ENCODE results near the gene ARHGAP8. TPM values are rescaled to one million over a fixed set of nuclear protein-coding genes. Genes with fewer than 3 reads are reported as not detected.
"Not testable (repeated sequence)": the region's sequence is repeated elsewhere in the genome, so short reads cannot be mapped to it uniquely, and the experiment has no call there.

ARHGAP8 gene
- total RNA-seq, 1 donor from 2014 or later, result not detected

DNA sequence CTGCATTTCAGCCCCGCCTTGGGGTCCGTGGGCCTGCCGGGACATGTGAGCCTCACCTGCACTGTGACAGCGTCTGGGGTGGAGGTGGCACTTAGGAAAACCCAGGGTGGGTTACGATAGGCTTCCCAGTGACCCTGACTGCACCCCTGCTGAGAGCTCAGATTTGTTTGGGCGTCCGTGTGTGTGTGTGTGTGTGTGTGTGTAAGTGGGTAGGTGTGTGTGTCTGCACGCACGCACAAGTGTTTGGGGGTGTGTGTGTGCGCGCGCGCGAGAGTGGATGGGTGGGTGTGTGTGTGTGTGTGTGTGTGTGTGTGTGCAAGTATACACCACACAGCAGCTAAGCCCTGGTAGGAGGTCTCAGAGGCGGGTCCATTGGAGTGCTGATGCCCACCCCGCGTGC is 12.1 kb upstream of the ARHGAP8 start:
- no peak for DNase-seq

DNA sequence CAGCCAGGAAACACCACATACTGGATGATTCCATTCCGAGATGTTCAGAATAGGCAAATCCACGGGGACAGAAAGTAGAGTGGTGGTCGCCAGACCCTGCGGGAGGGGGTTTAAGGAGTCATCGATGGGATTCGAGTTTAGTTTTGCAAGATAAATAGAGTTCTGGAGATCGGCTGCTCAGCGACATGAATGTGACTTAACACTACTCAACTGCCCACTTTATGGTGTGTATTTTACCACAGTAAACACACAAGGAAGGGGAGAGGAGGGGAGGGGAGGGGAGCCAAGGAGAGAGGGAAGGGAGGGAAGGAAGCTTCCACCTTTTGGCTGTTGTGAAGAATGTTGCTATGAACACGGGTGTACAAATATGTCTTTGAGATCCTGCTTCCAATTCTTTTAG is 10.4 kb upstream of the ARHGAP8 start:
- DNase-seq, result no peak

DNA sequence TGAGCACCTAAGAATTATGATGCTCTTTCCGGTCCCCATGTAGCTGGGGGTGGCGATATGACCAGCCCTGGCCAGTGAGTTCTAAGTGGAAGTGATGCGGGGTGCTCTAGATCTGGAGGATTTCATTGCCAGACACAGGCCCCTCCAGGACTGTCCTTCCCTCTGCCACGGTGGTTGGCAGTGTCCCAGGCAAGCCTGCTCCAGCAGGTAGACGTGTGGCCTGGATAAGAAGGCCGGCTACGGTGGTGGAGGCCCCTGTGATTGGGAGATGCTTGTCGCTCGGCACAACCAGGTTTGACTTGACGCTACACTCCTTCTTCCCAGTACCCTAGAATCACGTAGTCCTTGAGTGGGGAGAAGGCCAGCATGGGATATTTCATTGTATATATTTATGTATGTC is 9.1 kb upstream of the ARHGAP8 start:
- DNase-seq, result no peak

DNA sequence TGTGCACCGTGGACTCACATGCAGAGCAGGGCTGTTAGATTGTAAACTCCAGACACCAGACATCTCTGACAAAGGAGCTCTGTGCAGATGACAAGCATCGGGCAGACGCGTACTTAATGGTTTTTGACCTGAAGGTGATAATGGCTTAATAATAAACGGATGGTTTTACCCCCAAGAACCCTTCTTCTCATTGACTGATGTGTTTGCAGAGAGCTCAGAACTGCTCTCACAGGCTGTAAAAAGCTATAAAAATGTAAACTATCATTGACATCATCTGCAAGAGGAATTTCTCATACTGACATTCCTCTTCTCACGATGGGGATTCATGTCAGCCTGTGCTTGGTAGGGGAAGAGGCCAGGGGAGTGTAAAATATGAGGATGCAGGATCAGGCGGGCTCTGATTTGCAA is 8.6 kb upstream of the ARHGAP8 start:
- DNase-seq, result no peak

DNA sequence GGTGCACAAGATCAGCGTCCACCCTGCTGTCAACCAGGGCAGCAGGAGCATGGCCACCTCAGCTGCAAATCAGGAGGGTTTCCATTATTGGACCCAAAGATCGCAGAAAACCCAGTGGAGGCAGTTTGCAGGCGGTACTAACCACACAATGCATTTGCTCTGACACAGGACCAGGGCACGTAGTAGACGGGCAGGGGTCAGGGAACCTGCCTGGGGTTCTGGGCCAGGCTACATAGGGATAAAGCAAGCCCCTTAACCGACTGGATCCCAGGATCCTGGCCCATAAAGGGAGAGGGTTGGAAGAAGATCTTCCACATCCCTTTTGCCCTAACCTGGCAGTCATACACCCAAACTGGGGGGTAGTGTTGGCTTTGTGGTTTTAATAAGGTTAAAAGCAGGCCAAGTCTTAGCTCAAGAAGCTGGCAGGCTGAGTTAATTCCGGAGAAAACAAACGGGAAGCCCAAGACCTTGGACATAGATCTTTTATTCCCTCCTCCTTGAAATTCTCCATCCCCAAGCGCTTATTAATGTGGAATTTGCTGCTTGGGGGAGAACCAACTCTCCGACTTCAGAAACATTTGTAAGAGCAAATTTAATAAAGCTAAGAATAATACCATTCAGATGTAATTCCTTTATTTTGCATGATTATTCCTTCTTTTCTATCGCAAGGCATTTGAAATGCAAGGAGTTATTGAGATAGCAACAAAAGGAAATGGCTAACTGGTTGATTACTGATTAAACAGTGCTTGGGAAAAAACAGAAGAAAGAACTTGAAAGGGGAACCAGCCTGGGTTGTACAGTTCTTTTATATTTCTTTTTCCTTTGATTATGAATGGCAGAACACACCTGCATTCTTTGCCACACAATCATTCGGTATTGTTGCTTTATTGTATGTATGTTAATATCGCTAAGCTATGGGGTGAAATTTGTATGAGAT is 6.3 kb upstream of the ARHGAP8 start:
- no peak for DNase-seq

DNA sequence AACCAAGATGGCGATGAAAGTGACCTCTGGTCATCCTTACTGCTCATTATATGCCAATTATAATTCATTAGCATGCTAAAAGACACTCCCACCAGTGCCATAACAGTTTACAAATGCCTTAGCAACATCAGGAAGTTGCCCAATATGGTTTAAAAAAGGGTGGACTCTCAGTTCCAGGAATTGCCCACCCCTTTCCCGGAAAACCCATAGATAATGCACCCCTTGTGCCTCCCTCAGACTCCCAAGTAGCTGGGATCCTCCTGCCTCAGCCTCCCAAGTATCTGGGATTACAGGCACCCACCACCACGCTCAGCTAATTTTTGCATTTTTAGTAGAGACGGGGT is 4.6 kb upstream of the ARHGAP8 start:
- not testable (repeated sequence) for DNase-seq

DNA sequence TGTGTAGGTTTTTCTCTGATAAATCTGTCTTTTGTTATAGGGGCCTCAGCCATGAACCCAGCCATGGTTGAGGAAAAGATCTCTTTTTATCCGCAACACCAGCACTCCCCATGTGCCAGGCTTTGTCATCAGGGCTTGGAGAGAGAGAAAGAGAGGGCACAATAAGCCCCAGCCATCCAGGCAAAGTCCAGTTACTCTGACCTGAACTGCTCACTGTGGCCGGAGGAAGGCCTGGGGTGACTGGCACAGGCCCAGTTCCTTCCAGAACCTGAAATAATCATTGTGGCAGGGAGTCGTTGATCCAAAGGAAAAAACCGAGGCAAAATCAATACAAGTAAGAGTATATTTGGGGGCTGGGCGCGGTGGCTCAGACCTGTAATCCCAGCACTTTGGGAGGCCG is 3.9 kb upstream of the ARHGAP8 start:
- no peak for DNase-seq

DNA sequence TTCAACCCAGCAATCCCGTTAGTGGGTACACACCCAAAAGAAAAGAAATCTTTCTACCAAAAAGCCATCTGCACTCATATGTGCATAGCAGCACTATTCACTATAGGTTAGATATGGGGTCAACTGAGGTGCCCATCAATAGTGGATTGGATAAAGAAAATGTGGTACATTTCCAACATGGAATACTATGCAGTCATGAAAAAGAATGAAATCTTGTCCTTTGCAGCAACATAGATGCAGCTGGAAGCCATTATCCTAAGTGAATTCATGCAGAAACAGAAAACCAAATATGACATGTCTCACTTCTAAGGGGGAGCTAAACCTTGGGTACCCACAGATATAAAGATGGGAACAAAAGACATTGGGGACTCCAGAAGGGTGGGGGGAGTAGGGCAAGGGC is 1.9 kb upstream of the ARHGAP8 start:
- no peak for DNase-seq

DNA sequence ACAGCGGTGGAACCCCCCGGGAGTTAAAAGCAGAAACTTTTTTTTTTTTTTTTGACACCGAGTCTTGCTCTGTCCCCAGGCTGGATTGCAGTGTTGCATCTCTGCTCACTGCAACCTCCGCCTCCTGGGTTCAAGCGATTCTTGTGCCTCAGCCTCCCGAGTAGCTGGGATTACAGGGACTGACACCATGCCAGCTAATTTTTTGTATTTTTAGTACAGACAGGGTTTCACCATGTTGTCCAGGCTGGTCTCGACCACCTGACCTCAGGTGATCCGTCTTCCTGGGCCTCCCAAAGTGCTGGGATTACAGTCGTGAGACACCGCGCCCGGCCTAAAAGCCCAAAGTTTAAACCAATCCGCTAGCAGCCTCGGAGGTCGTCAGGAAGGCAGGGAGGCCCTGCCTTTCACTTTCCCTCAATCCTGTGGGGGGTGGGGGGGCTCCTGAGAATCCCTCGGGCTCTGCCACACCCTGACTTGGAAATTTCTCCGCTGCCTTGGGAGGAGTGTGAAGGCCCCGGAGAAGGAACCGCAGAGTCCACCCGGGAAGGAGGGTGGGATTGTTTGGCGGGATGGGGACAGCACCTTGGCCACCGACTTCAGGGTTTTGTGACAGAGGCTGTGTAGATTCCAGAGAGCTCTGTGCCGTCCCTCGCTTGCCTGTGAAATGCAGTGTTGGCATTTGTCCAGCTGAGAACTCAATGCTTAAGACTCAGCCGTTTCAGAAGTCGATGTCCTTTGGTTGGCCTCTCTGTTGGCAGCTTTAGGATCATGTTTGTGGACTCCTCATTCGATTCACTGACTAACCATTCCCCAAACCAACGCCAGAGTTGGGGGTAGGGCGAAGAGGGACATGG is 1.0 kb downstream of the ARHGAP8 start:
- peak; percentile 20 for DNase-seq

DNA sequence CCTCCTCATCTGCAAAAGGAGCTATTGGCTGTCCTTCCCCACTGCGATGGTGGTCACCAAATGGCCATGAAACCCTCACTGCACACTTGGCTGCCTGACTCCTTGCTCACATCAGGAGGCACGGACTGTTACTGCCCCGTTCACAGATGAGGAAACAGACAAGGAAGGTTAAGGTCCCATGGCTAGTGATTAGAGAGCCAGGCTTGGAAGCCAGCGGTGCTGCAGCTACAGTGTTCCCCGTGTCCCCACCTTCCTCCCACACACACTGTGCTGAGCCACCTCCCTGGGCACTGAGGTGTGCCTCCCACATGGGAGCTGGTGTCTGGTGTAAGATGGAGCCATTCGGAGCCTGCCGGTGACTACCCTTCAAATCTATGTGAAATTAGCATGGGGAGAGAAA is 2.6 kb downstream of the ARHGAP8 start:
- DNase-seq, result no peak

DNA sequence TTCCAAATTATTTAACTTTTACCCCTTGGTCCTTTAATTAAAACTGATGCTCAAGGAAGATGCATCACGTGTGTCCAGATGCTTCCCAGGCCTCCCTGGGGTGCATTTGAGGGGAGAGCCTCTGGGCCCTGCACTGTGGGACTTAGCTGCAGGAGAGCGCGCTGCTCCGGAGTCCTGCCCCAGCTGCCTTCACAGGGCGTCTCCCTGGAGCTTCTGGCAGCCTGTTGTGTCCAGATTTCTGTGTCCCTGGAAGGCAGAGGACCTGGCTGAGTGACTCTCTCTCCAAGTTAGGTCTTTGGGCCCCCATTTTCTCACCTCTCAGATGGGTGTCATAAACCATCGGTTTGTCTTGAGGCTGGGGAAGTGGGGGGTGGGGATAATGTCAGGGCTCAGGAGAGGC is 3.0 kb downstream of the ARHGAP8 start:
- no peak for DNase-seq

DNA sequence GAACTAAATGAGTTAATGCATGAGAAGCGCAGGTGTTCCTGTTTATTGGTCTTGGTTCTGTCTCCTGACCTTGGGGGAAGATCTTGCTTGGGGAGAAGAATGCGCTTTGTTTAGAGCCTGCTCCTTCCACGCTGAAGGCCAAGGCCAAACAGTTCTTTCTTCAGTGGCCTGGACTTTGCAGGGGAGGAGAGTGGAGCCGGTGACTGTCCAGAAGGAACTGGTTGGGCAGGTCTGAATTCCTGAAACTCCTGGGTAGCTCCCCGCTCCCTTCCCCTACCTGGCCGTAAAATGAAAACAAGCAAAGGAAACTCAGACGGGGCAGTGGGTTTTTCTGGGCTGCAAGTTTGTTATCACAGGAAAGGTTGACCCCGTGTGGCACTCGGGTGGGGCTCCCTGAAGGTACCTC is 3.6 kb downstream of the ARHGAP8 start:
- DNase-seq, result no peak

DNA sequence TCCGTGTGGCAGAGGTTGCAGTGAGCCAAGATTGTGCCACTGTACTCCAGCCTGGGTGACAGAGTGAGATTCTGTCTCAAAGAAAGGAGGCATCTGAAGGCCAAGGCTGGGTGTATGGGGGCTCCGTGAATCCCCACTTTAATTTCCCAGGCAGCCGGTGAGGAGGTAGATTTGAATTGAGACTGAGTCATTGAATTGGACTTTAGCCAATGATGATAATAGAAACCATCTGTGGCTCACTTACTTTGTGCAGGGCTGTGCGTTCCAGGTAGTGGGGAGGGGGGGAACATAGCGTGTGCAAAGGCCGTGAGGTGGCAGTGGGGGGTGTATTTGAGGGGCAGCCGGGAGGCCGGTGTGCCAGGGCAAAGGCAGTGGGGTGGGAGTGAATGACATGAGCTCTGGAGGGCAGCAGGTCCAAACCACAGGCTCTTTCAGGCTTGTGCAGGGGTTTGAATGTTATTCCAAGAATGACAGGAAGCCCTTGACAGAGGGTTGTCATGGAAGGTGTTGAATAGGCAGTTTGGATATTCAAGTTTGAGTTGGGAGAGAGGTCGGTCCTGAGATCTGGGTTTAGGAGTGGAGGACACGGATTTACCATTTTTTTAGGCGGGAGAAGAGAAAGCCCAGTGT is 6.1 kb downstream of the ARHGAP8 start:
- DNase-seq, result no peak

DNA sequence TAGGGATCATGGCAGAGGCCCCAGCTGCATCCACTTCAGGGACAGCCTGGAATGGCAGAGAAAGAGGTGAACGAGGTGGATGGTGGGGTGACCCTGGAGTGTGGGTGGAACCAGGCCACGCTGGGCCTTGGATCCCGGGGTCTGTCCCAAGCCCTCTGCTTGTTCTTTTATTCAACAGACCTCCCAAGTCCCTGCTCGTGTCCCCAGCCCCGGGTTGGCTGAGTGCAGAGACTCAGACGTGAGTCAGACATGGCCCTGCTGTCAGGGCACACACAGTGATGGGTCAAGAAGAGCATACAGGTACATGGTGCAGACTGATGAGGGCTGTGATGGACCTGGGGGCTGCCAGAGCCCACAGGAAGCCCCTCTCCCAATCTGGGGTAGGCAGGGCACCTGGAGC is 6.6 kb downstream of the ARHGAP8 start:
- DNase-seq, result no peak

DNA sequence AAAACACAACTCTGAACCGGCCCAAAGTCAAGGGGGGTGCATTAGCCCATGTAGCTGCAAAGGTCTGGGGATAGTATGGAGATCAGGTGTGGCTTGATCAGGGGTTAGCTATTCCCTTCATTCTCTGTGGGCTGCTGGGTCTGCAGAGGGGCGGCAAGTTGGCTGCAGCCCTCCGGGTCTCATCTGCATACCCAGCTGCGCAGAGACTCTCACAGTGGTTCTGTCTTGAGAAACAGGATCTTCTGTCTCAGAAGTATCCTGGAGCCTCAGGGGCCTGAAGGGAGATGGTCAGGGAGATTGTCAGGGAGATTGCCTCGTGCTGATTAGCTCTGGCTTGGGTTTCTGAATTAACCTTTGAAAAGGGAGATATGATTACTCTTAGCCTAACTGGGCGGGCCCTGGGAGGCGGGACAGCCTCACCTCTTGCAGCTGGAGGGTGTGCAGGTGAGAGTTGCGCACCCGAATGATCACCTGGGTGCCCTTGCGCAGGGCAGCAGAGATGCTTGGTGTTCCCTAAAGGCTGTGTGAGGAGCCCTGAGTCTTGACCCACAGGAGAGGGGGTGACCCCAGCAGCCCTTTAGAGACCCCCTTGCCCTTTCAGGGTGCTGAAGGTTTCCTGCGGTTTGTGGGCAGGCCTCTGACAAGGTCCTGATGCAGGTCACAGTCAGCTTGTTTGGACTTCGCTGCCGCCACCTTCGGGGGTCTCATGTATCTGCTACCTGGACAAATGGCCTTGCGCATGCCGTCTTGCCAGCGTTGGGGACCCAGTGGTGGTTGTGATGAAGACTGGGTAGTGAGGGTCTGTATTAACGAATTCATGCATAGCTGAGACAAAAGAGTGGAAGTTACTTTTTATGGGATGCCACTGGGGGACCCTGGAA is 7.3 kb downstream of the ARHGAP8 start:
- no peak for DNase-seq

DNA sequence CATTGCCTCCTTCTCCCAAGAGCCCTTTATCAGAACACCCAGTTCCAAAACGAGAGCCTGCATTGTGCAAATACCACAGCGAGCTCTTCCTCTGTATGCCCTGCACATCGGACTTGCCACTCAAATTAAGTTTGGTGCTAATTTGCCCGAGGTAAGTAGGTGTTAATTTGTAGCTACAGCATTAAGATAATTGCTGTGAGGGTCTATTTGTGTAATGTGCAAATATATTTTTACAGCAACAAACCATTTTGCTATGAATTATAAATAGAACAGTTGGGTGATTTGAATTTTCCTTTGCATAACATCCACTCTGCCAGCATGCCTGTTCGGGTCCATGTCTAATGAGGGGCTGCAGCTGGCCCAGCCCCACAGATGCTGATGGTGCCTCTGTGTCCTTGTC is 8.1 kb downstream of the ARHGAP8 start:
- no peak for DNase-seq

DNA sequence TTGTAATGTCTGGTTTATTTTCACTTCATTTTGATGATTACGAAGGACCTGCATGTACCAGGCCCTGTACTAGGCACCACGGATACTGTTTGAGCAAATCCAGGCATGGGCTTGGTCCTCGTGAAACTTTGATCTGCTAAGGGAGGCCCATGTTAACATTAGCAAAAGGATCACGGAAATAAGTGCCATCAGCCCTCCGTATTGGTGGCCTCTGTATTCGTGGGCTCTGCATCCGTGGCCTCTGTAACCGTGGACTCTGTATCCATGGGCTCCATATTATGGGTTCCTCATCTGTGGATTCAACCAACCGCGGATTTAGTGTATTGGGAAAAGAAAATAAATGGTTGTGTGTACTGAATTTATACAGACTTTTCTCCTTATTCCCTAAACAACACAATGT is 8.7 kb downstream of the ARHGAP8 start:
- DNase-seq, result no peak

DNA sequence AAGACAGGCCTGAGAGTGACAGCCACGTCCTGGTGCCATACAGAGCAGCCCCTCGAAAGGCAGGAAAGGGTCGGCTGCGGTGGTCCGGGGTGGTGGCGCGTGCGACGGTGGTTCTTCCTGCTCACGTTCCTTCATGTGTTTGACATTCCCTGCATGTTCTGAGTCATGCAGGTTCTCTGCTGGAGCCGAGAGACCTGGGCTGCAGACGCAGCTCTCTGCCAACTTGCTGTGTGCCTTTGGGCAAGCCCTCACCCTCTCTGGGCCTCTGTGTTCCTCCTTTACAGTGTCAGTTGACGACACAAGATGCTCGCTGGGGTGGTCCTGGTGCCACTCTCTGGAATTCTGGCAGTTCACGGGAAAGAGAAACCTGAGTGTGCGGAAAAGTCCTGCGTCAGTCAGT is 12.0 kb downstream of the ARHGAP8 start:
- no peak for DNase-seq

DNA sequence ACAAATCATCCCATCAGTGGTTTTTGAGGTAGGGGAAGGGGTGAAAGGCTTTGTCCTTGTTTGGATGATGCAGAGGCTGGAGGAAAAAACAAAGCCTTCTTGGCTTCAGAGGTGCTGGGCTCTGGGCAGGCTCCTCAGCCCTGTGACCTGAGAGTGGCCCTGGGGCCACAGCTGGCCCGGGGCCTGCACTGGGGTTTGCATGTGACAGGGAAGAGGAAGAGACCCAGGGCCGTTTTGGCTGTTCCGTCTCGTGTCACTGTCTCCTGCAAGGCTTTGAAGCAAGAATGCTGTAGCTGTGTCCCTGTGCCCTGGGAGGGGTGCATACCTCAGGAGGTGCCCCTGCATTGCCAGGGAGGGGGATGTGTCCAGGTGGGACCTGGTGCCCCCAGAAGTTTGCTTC is 12.6 kb downstream of the ARHGAP8 start:
- DNase-seq, result no peak

DNA sequence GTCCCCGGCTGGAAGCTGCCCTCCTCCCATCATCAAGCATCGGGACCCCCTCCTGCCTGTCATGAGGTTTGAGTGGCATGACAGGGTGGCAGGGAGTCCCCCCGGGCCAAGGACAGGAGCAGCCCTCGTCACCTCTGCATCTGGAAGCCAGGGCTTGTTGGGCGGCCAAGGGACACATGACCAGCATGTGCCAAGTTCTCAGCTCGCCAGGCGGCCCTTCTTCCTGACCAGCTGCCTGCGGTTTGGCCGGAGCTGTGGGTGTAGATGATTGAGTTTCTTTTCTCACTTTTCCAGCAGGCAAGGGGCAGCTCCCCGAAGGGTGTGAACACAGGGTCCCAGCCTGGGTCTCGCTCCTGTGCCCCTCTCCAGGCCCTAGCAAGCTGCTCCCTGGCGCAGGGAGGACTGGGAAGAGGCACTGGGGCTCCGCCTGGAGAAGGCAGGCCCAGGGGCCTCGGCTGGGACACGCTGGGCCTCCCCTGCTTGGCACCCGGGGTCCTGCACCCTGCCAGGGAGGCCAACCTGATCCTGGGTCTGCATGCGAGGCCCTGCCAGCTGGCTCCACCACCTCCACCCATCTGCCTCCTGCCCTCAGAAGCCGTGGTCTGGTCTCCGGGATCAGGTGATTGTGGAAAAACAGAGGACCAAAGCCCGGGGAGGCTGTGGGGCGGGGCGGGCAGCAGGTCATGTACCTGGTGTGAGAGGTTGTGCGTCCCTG is 13.4 kb downstream of the ARHGAP8 start:
- DNase-seq, result no peak

DNA sequence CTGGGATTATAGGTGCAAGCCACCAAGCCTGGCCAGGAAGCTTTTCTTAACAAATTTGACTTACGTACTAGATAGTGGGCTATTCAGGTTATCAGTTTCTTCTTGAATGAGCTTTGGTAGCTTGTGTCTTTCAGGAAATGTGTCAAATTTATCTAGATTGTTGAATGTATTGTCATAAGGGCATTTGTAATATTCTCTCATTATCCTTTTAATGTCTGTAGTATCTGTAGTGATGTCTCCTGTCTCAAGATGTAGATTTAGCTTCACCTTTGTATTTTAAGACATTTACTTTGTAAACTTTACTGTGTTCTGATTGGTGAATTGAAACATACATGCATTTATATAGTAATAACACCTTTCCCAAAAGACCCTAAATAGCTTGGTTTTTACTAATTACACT is 20.7 kb downstream of the ARHGAP8 start:
- DNase-seq, result no peak

DNA sequence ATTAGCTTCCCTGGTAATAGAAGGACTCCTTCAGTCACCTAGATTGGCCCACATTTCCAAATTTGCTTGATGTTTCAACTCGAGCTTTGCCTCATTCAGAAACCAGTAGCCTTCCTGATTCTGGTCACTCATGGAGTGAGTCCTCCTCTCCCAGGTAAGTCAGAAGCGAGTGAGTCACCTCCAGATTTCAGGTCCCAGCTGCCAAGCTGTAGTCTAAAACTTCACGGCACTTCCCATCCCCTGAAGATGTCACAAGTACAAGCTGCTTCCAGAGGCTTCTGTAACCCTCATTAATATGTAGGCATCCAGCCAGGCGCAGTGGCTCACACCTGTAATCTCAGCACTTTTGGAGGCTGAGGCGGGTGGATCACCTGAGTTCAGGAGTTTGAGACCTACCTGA is 23.5 kb downstream of the ARHGAP8 start:
- DNase-seq, result no peak

All from dermis blood vessel endothelial cell (primary cell).